Stimulated activated CD4-positive, alpha-beta T cell treated with anti-CD3 and anti-CD28 coated beads, Interleukin-1b, Interleukin-23, amount 100 ng/mL, for 1 hour (primary cell): ENCODE results near the gene TTF1.

Experiments used
- DNase-seq, 2 donors: peaks; one replicate each; pipeline ENCODE4 v3.0.0-alpha.2; 2020; ENCODE audit warnings: low read depth in 2 of 2

The TTF1 gene, protein sequence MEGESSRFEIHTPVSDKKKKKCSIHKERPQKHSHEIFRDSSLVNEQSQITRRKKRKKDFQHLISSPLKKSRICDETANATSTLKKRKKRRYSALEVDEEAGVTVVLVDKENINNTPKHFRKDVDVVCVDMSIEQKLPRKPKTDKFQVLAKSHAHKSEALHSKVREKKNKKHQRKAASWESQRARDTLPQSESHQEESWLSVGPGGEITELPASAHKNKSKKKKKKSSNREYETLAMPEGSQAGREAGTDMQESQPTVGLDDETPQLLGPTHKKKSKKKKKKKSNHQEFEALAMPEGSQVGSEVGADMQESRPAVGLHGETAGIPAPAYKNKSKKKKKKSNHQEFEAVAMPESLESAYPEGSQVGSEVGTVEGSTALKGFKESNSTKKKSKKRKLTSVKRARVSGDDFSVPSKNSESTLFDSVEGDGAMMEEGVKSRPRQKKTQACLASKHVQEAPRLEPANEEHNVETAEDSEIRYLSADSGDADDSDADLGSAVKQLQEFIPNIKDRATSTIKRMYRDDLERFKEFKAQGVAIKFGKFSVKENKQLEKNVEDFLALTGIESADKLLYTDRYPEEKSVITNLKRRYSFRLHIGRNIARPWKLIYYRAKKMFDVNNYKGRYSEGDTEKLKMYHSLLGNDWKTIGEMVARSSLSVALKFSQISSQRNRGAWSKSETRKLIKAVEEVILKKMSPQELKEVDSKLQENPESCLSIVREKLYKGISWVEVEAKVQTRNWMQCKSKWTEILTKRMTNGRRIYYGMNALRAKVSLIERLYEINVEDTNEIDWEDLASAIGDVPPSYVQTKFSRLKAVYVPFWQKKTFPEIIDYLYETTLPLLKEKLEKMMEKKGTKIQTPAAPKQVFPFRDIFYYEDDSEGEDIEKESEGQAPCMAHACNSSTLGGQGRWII

DNA sequence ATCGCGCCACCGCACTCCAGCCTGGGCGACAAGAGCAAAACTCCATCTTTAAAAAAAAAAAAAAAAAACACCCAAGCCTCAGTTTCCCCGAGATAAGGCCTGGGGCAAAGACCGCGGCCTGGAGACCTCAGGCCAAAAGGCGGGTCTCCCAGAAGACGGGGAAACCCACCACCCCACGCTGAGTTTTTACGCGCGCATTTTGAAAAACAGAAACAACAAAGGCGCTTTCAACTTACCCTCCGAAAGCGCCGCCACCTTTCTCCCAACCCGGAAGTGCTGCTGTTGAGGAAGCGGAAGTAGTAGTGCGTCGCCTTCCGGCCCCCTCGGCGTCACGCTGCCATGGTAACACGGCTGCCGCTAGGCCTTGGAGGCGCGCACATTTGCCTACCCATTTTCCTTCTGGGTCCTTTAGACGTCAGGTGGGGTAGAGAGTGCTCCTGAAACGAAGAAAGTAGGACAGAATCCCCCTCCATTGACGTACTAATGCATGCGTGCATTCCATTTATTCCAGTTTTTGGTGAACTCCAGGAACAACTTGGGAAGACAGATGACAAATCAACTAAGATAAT lies at the start of gene TTF1:
TSS of gene TTF1 (minus strand) at position 287 of the 569 bp plus-strand sequence. CDS start 4,019 bp downstream, outside the sequence.
- peak; percentile 83 for DNase-seq

DNA sequence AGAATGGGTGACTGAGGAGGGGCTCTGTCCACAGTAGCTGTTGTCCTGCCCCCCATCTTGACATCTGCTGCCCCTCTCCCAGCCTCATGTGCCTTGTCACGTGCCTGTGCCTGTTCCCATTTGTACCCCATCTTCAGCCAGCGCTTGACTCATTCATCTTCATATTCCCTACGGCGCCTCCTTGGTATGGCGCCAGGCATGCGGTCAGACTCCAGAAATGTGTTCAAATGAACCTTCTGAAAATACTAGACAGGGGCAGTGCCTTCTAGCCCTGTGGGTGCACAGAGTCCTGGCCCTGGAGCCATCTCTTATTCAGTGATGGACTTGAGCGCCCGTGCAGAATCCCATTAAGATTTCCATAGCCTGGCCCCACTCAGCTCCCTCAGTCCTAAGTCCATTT lies 49.6 kb upstream of the TTF1 start:
- no peak for DNase-seq

DNA sequence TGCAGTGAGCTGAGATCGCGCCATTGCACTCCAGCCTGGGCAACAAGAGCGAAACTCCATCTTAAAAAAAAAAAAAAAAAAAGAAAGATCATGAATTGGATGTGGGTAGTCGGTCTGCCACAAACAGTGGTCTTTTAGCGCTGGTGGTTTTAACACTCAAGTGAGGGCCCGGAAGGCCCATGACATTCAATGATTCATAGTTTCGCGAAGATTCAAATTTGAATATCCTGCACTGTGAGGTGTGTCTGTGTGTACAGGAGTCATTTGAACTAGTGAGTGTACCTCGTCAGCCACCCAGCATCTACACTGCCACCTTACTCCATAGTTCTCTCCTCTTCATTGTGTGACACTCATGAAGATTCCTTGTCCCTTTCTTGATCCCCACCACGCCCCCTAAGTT lies 44.6 kb upstream of the TTF1 start:
- no peak for DNase-seq

DNA sequence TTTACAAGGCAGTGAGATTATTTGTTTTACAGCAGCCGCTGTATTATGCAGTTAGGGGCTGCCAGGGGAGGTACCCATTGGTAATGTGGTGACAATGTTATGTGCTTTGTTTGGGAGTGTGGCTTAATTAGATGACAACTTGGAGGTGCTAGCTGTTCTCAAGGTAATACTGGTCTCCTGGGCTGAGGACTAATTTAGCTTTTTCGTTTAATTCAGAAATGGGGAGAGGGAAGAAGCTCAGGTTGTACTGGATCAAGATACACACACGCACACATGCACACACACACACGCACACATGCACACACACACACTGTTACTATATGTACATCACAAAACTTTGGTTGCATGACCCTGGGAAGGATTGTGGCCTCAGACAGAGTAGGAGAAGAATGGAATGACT lies 41.3 kb upstream of the TTF1 start:
- DNase-seq, result no peak

DNA sequence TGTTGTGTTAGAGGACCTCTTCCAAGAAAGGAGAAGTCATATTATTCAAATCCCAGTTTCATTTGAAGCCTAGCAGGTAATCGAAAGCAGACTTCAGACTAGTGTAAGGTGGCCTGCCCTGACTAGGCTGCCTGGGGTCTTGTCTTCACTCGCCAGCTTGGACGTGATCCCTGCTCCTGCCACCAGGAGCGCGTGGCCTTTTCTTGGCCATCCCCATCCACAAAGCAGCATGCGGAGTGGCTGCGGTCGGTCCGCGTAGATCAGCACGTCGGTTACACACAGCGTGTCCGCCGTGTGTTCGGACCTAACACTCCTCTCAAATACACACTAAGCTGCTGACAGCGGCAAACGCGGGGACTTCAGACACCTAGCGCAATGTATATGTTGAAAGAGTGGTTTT lies 40.7 kb upstream of the TTF1 start:
- no peak for DNase-seq

DNA sequence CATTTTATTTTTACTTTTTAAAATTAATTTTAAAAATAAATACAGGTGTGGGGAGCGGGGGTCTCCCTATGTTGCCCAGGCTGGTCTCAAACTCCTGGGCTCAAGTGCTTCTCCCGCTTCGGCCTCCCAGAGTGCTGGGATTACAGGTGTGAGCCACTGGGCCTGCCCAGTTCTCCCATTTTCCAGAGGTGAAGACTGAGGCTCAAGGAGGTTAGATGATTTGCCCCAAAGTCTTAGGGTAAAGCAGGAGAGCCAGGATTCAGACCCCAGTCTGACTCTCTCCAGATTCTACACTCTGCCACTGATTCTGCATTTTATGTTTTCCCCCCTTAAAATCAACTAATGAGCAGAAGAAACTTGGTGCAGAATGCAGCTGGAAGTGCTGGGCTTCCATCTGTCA lies 40.2 kb upstream of the TTF1 start:
- DNase-seq, result no peak

DNA sequence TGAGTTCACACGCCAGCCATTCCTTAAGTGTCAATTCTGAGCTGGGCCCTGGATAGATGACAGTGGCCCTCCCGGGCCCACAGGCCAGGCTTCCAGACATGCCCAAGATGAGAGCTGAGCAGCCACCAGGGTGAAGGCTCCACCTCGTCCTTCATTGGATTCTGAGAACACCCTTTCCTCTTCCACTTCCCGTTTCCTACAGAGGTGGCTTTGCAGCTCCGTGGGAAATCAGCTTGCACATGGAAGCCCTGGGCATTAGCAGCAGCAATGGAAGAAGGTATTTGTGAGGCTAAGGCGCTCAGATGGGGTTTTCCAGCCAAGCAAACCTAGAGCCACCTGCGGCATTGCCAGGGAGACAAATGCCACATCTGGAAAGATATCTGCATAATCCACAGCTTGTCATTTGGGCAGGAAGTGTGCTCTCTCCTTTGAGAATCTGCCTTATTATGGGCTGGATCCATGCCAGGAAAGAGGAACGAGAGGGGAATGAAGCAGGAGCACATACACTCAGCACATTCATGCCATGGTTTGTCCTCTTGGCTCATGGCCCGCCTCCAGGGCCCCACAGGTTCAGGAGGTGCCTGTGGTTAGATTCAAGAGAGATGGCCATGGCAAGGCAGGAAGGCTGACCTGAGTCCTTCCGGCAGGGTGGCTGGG lies 37.4 kb upstream of the TTF1 start:
- no peak for DNase-seq

DNA sequence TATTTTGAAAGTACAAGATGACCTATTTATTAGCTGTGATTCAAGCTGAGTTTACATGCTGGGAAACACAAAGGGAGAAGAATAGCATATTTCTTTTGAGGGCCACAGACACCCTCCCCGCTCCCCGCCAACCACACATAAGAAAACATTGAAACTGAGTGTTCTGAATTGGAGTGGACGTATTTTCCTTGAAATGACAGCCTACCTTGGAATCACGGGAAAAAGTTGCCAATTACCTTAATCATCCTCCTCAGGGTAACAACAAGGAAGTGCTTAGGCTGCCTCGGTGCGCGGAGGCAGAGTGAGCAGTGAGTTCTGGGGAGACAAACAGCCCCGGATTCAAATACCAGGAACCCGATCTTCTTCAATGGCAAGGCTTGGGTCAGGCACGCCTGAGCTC lies 34.8 kb upstream of the TTF1 start:
- no peak for DNase-seq

DNA sequence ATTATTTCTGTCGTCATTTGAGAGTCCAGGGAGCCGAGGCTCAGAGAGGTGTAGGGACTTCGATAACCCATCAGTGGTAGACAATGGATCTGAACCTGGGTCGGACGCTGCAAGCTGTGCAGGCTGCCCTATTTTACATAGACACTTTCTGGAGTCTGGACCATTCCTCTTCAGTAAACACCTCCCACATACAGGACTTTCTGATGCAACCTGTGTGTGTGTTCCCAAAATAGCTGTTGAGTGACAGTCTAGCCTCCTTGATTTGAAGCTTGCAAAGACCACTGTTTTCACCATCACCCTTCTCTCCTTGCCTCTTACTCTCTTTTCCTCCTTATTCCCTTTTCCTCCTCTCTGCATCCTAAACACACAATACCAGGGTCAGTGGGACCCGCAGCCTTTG lies 34.1 kb upstream of the TTF1 start:
- DNase-seq, result no peak

DNA sequence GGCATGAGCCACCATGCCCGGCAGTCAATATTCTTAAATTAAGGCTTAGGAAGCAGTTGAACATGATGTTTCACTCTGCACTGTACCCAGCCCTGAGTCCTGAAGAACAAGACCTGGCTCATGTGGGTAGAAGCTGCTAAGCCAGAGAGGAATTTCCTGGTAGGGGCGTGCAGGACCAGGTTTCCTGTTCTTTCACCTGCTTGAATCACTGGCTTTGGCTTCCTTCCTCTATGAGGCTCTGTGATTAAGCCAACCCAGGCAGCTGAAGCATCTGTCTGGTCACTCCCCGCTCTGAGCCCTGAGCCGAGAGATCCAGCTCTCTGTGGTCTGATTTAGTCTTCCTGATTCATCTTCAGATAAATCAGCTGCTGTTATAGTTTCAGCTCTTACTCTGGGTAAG lies 32.5 kb upstream of the TTF1 start:
- DNase-seq, result no peak

DNA sequence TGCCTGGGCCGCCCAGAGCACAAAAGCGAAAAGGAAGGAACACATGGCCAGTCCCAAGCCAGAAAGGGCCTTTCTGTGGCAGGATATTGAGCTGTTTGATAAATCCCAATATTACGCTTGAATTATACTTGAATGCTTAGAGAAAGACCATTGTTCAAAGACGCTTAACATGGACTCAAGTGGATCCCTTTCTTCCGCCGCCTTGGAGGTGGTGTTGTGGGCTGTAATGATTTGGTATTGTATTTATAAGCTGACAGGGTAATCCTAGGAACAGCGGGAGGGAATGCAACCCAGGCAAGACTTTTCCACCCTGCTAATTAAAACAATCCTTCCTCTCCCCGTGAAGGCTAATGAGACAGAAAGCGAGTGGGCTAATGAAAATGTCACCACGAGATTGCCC lies 28.2 kb upstream of the TTF1 start:
- DNase-seq, result no peak

DNA sequence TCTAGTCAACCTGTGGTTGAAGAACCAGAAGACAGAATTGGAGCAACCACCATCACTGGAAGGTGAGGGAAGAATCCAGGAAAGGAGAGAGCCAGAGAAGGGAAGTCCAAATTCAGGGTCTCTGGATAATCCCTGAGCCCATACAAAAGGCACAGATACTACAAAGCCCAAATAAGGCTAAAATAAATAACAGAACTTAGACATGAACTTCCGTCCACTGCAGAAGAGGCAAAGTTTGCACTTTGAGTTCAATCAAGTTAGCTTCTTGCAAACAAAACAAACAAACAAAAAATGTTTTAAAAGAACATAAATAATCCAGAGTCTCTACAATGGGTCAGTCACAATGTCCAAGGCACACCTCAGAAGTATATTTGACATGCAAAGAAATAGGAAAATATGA lies 24.4 kb upstream of the TTF1 start:
- DNase-seq, result no peak

DNA sequence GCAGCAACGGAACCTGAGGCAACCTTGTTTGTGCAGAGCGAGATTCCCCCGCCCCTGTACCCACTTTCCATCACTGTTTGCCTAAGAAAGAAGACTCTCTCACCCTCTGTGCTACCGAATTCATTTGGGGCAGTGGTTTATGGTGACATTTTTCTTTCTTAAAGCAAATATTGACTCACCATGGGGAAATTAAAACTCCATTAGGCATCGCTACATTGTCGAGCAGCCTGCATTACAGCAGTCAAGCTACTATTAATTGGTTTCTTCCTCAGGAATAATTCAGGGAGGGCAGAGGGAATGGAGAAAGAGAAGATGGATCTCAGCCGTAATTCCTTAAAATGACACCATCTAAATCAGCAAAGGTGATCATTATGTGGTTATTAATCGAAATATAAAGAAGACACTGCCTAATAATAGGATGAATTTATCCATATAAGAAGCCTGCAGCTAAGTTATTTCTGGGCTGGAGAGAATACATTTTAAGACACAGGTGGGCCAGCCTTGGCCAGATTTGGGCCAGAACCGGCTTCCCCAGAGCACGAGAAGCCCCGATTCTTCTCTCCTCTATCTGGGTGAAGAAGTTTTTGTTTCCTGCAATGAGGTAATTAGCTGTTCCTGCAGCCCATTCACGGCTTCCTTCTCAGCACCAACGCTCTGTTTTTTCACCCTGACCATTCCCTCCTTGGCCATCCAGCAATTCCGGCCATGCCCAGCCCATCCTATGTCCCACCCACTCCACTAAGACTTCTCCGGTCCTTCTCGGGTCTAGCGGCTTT lies 20.2 kb upstream of the TTF1 start:
- no peak for DNase-seq

DNA sequence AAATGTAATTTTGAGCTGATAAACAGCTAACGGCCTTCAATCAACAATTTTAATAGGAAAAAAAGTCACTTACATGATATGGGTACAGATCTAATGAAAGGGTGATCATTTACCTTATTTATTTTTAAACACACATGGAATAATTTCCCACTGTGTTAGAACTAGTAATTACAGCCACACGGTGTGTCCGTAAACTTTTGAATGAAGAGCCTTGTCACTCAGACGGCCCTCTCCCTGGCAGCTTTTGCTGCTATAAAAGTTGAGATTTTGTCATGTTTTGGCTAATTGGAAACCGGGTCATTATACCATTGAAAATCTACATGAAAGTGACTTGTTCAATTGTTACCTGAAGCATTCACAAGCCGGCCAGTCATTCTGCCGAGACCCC lies 19.0 kb upstream of the TTF1 start:
- DNase-seq, result no peak

DNA sequence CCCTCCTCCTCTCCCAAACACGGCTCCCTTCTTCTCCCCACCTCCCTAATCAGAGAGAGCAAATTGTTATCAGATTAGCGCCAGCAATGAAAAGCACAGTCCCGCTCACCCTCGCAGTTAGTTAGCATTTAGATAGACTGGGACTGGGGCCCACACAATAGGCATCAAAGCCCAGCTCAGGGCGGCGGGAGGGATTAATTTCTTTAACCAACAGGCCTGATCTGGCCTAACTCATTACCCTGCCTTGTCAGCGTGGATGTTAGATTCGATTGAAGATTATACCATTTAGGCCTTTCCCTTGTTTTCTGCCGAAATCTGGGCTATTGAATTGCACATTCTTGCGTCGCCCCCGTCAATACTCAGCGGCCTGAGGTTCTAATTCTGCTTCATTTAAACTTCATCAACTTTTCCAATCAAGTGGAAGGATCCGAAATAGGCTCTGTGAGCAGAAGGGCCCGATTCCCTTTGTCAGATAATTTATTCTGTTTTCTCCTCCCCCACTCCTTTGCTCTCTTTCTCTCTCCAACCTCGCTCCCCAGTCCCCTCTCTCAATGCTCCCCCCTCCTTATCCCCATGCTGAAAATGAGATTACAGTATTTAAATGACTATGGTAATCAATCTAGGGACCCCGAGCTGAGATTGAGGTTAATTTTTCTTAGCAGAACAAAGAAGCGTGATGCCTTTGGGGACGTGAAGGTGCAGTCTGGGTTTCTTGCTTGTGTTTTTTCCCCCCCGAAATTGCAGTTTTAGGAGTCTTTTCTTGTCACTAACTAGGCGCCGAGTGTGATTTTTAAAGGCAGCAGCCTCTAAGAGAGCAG lies 18.4 kb upstream of the TTF1 start:
- no peak for DNase-seq

DNA sequence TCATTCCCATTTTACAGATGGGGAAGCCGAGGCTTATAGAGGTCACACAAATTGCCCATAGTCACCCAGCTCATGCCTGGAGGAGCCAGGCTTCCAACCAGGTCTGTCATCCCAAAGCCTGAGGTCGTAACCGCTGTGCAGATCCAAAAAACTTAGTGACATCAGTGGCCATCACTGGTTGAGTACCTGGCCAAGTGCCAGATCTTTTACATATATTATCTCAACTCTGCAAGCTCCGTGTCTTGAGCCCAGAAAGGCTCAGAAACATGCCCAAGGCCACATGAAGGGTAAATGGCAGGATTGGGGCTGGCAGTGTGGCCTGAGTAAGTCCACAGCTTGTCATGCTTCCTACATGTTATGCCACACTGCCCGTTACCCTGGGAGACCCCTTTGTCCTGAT lies 16.9 kb upstream of the TTF1 start:
- no peak for DNase-seq

DNA sequence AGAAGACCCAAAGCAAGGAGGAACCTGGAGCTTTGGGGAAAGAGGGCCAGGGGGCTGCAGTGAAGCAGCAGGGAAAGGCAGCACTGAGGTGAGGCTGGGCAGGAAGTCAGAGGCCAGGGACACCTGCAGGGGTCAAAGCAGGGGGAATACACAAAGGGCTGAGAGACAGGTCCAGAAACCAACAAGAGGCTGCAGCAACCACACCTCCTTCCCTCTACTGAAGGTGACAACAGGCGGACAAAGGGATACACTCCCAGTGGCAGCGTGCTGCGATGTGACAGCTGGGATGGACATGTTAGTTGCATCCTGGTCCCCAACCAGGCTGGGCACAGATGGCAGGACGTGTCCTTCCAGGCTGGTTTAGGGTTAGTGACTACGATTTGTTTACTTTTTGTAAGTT lies 15.9 kb upstream of the TTF1 start:
- no peak for DNase-seq

DNA sequence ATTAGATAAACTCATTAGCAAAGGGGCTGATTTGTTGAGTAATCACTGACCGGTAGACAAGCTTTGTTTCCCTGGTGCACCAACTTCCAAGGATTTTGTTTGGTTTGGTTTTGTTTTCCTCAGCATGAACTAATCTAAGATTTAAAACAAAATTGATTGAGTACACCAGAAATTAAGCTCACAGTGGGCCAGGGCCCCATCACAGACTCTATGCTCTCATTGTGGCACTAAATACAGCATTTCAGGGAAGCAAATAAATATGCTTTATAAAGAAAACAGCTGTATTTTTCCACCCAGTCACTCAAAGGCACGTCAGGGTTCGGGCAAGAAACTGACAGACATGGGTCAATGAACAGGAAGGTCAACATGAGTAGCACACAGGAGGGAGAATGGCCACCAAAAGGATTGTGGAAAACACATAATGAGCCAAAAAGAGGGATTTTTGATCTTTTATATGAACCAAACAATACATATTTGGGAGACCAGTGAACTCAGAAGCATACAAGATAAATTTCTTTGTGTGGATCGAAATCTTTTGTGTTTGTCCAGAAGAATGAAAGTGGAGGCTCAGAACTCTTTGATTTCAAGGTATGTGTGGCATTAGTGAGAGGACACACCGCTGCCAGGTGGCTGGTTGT lies 12.2 kb upstream of the TTF1 start:
- no peak for DNase-seq

DNA sequence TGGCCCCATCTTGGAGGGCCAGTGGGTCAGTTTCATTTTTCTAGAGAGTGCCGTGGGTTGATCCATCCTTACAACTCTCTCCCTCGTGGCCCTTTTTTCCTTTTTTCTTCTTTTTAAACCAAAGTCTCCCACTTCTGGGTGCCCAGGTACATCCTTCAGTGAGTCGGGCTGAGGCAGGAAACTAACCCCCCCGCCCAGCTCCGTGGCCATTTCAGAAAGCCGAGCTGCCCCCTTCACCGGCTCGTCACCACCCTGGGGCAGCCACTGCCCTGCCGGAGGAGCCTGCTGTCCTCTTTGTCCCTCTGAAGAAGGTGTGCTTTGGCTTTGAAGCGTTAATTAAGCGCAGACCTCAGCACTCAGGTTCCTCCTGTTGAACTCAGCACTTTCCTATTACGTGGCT lies 8.5 kb upstream of the TTF1 start:
- DNase-seq, result no peak

DNA sequence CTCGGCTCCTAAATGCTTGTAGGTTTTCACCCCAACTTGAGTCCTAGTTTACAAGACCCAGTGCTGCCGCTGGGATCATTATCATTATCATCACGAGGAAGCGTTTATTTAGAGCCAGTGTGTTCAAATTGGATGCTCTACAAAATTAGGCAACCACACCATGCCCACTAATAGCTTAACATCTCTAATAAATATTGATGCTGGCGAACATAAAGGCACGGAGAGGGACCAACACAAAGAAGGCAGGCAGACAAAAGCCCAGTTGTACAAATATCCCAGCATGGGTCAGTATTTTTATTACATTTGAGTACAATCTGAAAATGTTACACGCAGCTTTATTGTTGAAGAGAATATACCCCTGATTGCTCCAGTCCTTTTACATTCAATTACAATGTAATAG lies 8.1 kb upstream of the TTF1 start:
- no peak for DNase-seq
